HEK293 (cell line): ENCODE measurements around the gene WDR1.

Source experiments
- CTCF ChIA-PET: fragments of 350-600 bp; formaldehyde crosslinking; extraction: SDS; loops from one replicate; lab custom pipeline; 2021; ENCODE audit warnings: antibody characterized with exemption; lab: Yijun Ruan, JAX
- POLR2A ChIA-PET: fragments of 300-600 bp; formaldehyde crosslinking; extraction: SDS; loops from one replicate; lab custom pipeline; 2020; ENCODE audit warnings: antibody characterized with exemption, inconsistent platforms; lab: Yijun Ruan, JAX
- H3K27ac ChIP-seq: fragments of 200-500 bp; sonication (Bioruptor generic); 2 replicates; pipeline ENCODE4 v1.5.1; 2014; ENCODE audit warnings: low read depth, low read length, control low read depth, inconsistent platforms; ENCODE audit errors: extremely low read depth
- H3K36me3 ChIP-seq, 2 experiments: fragments of 200-500 bp in 1 of 2; sonication (Bioruptor generic) in 1 of 2; 1 replicate in 1 of 2; 2 replicates in 1 of 2; pipeline ENCODE4 v1.5.1; 2014 to 2017; ENCODE audit warnings: inconsistent platforms in 2 of 2, low read length in 2 of 2; ENCODE audit not compliant: control insufficient read depth in 2 of 2, insufficient read depth in 1 of 2
- H3K4me1 ChIP-seq: fragments of 200-500 bp; sonication (Bioruptor generic); 2 replicates; pipeline ENCODE4 v1.5.1; 2014; ENCODE audit warnings: mild to moderate bottlenecking, low read length, inconsistent platforms; ENCODE audit not compliant: control insufficient read depth, insufficient read depth
- H3K4me3 ChIP-seq: 2 replicates; pipeline ENCODE4 v1.5.1; 2011; ENCODE audit warnings: low read depth, mild to moderate bottlenecking, control low read depth, low read length, moderate library complexity
- H3K9me3 ChIP-seq: fragments of 200-500 bp; sonication (Bioruptor generic); 2 replicates; pipeline ENCODE4 v1.5.1; 2014; ENCODE audit warnings: low read depth, low read length, inconsistent platforms; ENCODE audit not compliant: control insufficient read depth, insufficient read depth
- FEZF1 ChIP-seq: fragments of 450-650 bp; formaldehyde crosslinking; IDR thresholded peaks from 2 replicates; pipeline ENCODE4 v1.5.1; 2016; ENCODE audit warnings: missing biosample characterization, missing genetic modification characterization
- GLIS2 ChIP-seq: fragments of 450-650 bp; formaldehyde crosslinking; IDR thresholded peaks from 2 replicates; pipeline ENCODE4 v1.5.1; 2016; ENCODE audit warnings: missing biosample characterization, missing genetic modification characterization
- PRDM1 ChIP-seq: fragments of 450-650 bp; formaldehyde crosslinking; IDR thresholded peaks from 2 replicates; pipeline ENCODE4; 2016; ENCODE audit warnings: missing biosample characterization, missing genetic modification characterization
- SALL2 ChIP-seq: fragments of 450-650 bp; formaldehyde crosslinking; IDR thresholded peaks from 2 replicates; pipeline ENCODE4 v1.5.0; 2017; ENCODE audit warnings: missing biosample characterization, mild to moderate bottlenecking, missing genetic modification characterization, borderline replicate concordance
- SCRT2 ChIP-seq: fragments of 450-650 bp; formaldehyde crosslinking; IDR thresholded peaks from 2 replicates; pipeline ENCODE4 v1.5.1; 2016; ENCODE audit warnings: missing biosample characterization, missing genetic modification characterization
- SP2 ChIP-seq: fragments of 450-650 bp; formaldehyde crosslinking; IDR thresholded peaks from 2 replicates; pipeline ENCODE4 v1.5.1; 2016; ENCODE audit warnings: missing biosample characterization, missing genetic modification characterization
- TRIM28 ChIP-seq: IDR thresholded peaks from 2 replicates; pipeline ENCODE4 v1.6.1; 2011; ENCODE audit warnings: low read length, control low read depth, borderline replicate concordance
- ZBTB26 ChIP-seq: fragments of 450-650 bp; formaldehyde crosslinking; optimal IDR thresholded peaks from 2 replicates; pipeline ENCODE3; 2016; ENCODE audit warnings: missing biosample characterization, mild to moderate bottlenecking, missing genetic modification characterization
- ZBTB7A ChIP-seq: fragments of 450-650 bp; formaldehyde crosslinking; IDR thresholded peaks from 2 replicates; pipeline ENCODE4 v1.5.1; 2016; ENCODE audit warnings: low read depth, missing biosample characterization, missing genetic modification characterization
- ZFP41 ChIP-seq: fragments of 450-650 bp; formaldehyde crosslinking; IDR thresholded peaks from 2 replicates; pipeline ENCODE4 v1.5.1; 2016; ENCODE audit warnings: missing biosample characterization, missing genetic modification characterization, borderline replicate concordance
- ZIC2 ChIP-seq: fragments of 450-650 bp; formaldehyde crosslinking; IDR thresholded peaks from 2 replicates; pipeline ENCODE4 v1.5.1; 2016; ENCODE audit warnings: missing biosample characterization, missing genetic modification characterization
- ZNF16 ChIP-seq: fragments of 450-650 bp; formaldehyde crosslinking; IDR thresholded peaks from 2 replicates; pipeline ENCODE4 v1.5.1; 2016; ENCODE audit warnings: low read depth, missing biosample characterization, missing genetic modification characterization
- ZNF175 ChIP-seq: fragments of 450-650 bp; formaldehyde crosslinking; IDR thresholded peaks from 2 replicates; pipeline ENCODE4 v1.5.1; 2016; ENCODE audit warnings: missing biosample characterization, missing genetic modification characterization
- ZNF184 ChIP-seq: fragments of 450-650 bp; IDR thresholded peaks from 2 replicates; pipeline ENCODE4 v1.5.1; 2018; ENCODE audit warnings: missing biosample characterization, mild to moderate bottlenecking, missing genetic modification characterization
- ZNF2 ChIP-seq: fragments of 450-650 bp; formaldehyde crosslinking; IDR thresholded peaks from 2 replicates; pipeline ENCODE4 v1.5.1; 2016; ENCODE audit warnings: missing biosample characterization, missing genetic modification characterization
- ZNF23 ChIP-seq: fragments of 450-650 bp; formaldehyde crosslinking; IDR thresholded peaks from 2 replicates; pipeline ENCODE4 v1.5.1; 2016; ENCODE audit warnings: missing biosample characterization, missing genetic modification characterization, borderline replicate concordance
- ZNF248 ChIP-seq: fragments of 450-650 bp; formaldehyde crosslinking; IDR thresholded peaks from 2 replicates; pipeline ENCODE4 v1.5.1; 2017; ENCODE audit warnings: missing biosample characterization, missing genetic modification characterization
- ZNF292 ChIP-seq: fragments of 450-650 bp; formaldehyde crosslinking; IDR thresholded peaks from 2 replicates; pipeline ENCODE4 v1.5.1; 2016; ENCODE audit warnings: low read depth, missing biosample characterization, missing genetic modification characterization, borderline replicate concordance
- ZNF311 ChIP-seq: fragments of 450-650 bp; formaldehyde crosslinking; IDR thresholded peaks from 2 replicates; pipeline ENCODE4 v1.5.1; 2017; ENCODE audit warnings: missing biosample characterization, missing genetic modification characterization, borderline replicate concordance
- ZNF394 ChIP-seq: fragments of 450-650 bp; formaldehyde crosslinking; IDR thresholded peaks from 2 replicates; pipeline ENCODE4 v1.5.1; 2016; ENCODE audit warnings: missing biosample characterization, missing genetic modification characterization, mild to moderate bottlenecking, moderate library complexity, borderline replicate concordance
- ZNF398 ChIP-seq: fragments of 450-650 bp; formaldehyde crosslinking; IDR thresholded peaks from 2 replicates; pipeline ENCODE4 v1.5.1; 2017; ENCODE audit warnings: missing biosample characterization, missing genetic modification characterization
- ZNF585B ChIP-seq: fragments of 450-650 bp; formaldehyde crosslinking; IDR thresholded peaks from 2 replicates; pipeline ENCODE4 v1.5.1; 2016; ENCODE audit warnings: missing biosample characterization, missing genetic modification characterization
- ZNF600 ChIP-seq: fragments of 450-650 bp; formaldehyde crosslinking; IDR thresholded peaks from 2 replicates; pipeline ENCODE4 v1.5.1; 2016; ENCODE audit warnings: missing biosample characterization, missing genetic modification characterization
- ZNF670 ChIP-seq: fragments of 450-650 bp; formaldehyde crosslinking; IDR thresholded peaks from 2 replicates; pipeline ENCODE4 v1.5.1; 2016; ENCODE audit warnings: missing biosample characterization, missing genetic modification characterization, low read depth
- ZNF692 ChIP-seq: fragments of 450-650 bp; formaldehyde crosslinking; IDR thresholded peaks from 2 replicates; pipeline ENCODE4 v1.5.1; 2016; ENCODE audit warnings: missing biosample characterization, missing genetic modification characterization
- ZXDB ChIP-seq: fragments of 450-650 bp; formaldehyde crosslinking; IDR thresholded peaks from 2 replicates; pipeline ENCODE4 v1.5.1; 2016; ENCODE audit warnings: missing biosample characterization, missing genetic modification characterization
- TF ChIP-seq, protein P1 (sequence below): fragments of 450-650 bp; formaldehyde crosslinking; IDR thresholded peaks from 2 replicates; pipeline ENCODE4 v1.5.1; 2017; ENCODE audit warnings: missing biosample characterization, missing genetic modification characterization
- TF ChIP-seq, protein P2 (sequence below): fragments of 450-650 bp; formaldehyde crosslinking; IDR thresholded peaks from 2 replicates; pipeline ENCODE4 v1.5.1; 2016; ENCODE audit warnings: missing biosample characterization, missing genetic modification characterization
- TF ChIP-seq, protein P3 (sequence below): fragments of 450-650 bp; formaldehyde crosslinking; IDR thresholded peaks from 2 replicates; pipeline ENCODE4 v1.5.1; 2016; ENCODE audit warnings: missing biosample characterization, missing genetic modification characterization
- TF ChIP-seq, protein P4 (sequence below): fragments of 450-650 bp; formaldehyde crosslinking; IDR thresholded peaks from 2 replicates; pipeline ENCODE4 v1.5.1; 2017; ENCODE audit warnings: missing biosample characterization, missing genetic modification characterization

Gene WDR1

GRCh38 chr4:10115797-10116568 is 616 bp downstream of the WDR1 start (continued):
- TF ChIP-seq SALL2, result no peak
- no peak for TF ChIP-seq ZXDB
- TF ChIP-seq ZNF394 (tag by site-specific recombination), result no peak
- TF ChIP-seq ZNF2, result no peak
- TF ChIP-seq, protein P1, sequence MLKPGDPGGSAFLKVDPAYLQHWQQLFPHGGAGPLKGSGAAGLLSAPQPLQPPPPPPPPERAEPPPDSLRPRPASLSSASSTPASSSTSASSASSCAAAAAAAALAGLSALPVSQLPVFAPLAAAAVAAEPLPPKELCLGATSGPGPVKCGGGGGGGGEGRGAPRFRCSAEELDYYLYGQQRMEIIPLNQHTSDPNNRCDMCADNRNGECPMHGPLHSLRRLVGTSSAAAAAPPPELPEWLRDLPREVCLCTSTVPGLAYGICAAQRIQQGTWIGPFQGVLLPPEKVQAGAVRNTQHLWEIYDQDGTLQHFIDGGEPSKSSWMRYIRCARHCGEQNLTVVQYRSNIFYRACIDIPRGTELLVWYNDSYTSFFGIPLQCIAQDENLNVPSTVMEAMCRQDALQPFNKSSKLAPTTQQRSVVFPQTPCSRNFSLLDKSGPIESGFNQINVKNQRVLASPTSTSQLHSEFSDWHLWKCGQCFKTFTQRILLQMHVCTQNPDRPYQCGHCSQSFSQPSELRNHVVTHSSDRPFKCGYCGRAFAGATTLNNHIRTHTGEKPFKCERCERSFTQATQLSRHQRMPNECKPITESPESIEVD, result no peak
- peak; percentile 57 for TF ChIP-seq GLIS2 (tag by site-specific recombination)
- no peak for TF ChIP-seq FEZF1 (tag by site-specific recombination)
- no peak for TF ChIP-seq ZNF175
- TF ChIP-seq ZNF692 (tag by site-specific recombination), result no peak
- no peak for TF ChIP-seq ZNF585B (tag by site-specific recombination)
- TF ChIP-seq ZNF16 (tag by site-specific recombination), result no peak
- TF ChIP-seq ZNF23 (tag by site-specific recombination), result no peak
- peak; percentile 92 for TF ChIP-seq SCRT2
- TF ChIP-seq ZBTB7A (tag by site-specific recombination), result no peak
- peak; percentile 37 for TF ChIP-seq ZBTB26
- 0 out of 2 replicates have a peak, but pooled peaks have one; percentile 21 for TF ChIP-seq SP2 (tag by site-specific recombination)
- TF ChIP-seq, protein P2, sequence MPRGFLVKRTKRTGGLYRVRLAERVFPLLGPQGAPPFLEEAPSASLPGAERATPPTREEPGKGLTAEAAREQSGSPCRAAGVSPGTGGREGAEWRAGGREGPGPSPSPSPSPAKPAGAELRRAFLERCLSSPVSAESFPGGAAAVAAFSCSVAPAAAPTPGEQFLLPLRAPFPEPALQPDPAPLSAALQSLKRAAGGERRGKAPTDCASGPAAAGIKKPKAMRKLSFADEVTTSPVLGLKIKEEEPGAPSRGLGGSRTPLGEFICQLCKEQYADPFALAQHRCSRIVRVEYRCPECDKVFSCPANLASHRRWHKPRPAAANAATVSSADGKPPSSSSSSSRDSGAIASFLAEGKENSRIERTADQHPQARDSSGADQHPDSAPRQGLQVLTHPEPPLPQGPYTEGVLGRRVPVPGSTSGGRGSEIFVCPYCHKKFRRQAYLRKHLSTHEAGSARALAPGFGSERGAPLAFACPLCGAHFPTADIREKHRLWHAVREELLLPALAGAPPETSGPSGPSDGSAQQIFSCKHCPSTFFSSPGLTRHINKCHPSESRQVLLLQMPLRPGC (tag by site-specific recombination), result no peak
- no peak for TF ChIP-seq TRIM28
- TF ChIP-seq ZNF248 (tag by site-specific recombination), result no peak
- TF ChIP-seq, protein P3, sequence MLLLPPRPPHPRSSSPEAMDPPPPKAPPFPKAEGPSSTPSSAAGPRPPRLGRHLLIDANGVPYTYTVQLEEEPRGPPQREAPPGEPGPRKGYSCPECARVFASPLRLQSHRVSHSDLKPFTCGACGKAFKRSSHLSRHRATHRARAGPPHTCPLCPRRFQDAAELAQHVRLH, result no peak
- TF ChIP-seq ZNF292, result no peak
- TF ChIP-seq ZNF311 (tag by site-specific recombination), result no peak

GRCh38 chr4:10115271-10115796 is 1.3 kb downstream of the WDR1 start:
- no peaks in the 10 kb centered on the region for H3K4me1 ChIP-seq
- CTCF ChIA-PET, result no interaction called here
- peaks cover 4 to 54% of the 10 kb centered on the region in 2 experiments; a peak in 2 of 3 replicates for H3K36me3 ChIP-seq
- POLR2A ChIA-PET, result no interaction called here
- H3K4me3 ChIP-seq, result peak overlapping the region; percentile 75
- H3K9me3 ChIP-seq, result no peaks in the 10 kb centered on the region
- H3K27ac ChIP-seq, result no peak overlapping the region
- no peak for TF ChIP-seq ZIC2 (tag by site-specific recombination)
- no peak for TF ChIP-seq ZFP41 (tag by site-specific recombination)
- TF ChIP-seq ZNF398 (tag by site-specific recombination), result no peak
- TF ChIP-seq ZNF184 (tag by site-specific recombination), result no peak
- no peak for TF ChIP-seq ZNF670 (tag by site-specific recombination)
- TF ChIP-seq, protein P4, sequence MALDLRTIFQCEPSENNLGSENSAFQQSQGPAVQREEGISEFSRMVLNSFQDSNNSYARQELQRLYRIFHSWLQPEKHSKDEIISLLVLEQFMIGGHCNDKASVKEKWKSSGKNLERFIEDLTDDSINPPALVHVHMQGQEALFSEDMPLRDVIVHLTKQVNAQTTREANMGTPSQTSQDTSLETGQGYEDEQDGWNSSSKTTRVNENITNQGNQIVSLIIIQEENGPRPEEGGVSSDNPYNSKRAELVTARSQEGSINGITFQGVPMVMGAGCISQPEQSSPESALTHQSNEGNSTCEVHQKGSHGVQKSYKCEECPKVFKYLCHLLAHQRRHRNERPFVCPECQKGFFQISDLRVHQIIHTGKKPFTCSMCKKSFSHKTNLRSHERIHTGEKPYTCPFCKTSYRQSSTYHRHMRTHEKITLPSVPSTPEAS (tag by site-specific recombination), result no peak
- TF ChIP-seq PRDM1, result no peak
- no peak for TF ChIP-seq ZNF600 (tag by site-specific recombination)
